Osteocyte (in vitro differentiated cells): ENCODE results near the gene NEBL. TPM values are rescaled to one million over a fixed set of nuclear protein-coding genes. Genes with fewer than 3 reads are reported as not detected.

Experiments used
- DNase-seq: peaks from one replicate; pipeline ENCODE4 v3.0.0; 2021; ENCODE audit warnings: mixed read lengths; ENCODE audit not compliant: unreplicated experiment; ENCODE audit errors: extremely low spot score
- H3K27ac Mint-ChIP-seq: one replicate; pipeline ENCODE4 v1.8.0; 2021; ENCODE audit warnings: mild to moderate bottlenecking, mixed read lengths; ENCODE audit not compliant: unreplicated experiment
- H3K27me3 Mint-ChIP-seq: one replicate; pipeline ENCODE4 v1.8.0; 2021; ENCODE audit warnings: mixed read lengths; ENCODE audit not compliant: unreplicated experiment
- H3K36me3 Mint-ChIP-seq: one replicate; pipeline ENCODE4 v1.8.0; 2021; ENCODE audit warnings: mixed read lengths; ENCODE audit not compliant: unreplicated experiment
- H3K4me1 Mint-ChIP-seq: one replicate; pipeline ENCODE4 v1.8.0; 2021; ENCODE audit warnings: mixed read lengths; ENCODE audit not compliant: unreplicated experiment
- H3K4me3 Mint-ChIP-seq: one replicate; pipeline ENCODE4 v1.8.0; 2021; ENCODE audit warnings: mild to moderate bottlenecking, moderate library complexity, mixed read lengths; ENCODE audit not compliant: unreplicated experiment
- H3K9me3 Mint-ChIP-seq: one replicate; pipeline ENCODE4 v1.8.0; 2021; ENCODE audit warnings: mixed read lengths; ENCODE audit not compliant: unreplicated experiment
- CTCF ChIP-seq: fragments of 200-600 bp; sonication (generic); IDR thresholded peaks from 2 replicates; pipeline ENCODE4 v1.5.0; 2021; ENCODE audit warnings: antibody characterized with exemption, mild to moderate bottlenecking, moderate library complexity
- total RNA-seq: library from RNA; stranded (reverse); gene quantifications from 2 replicates; pipeline ENCODE4 v1.2.1, GENCODE V29; 2021

The NEBL gene
- total RNA-seq, 1 donor from 2014 or later: 0.30 TPM

- Mint-ChIP-seq H3K9me3 (peaks cover 6% of the 10 kb centered on the region), H3K27me3 (peaks cover 29% of the 10 kb centered on the region), H3K27ac (no peak overlapping the region), H3K36me3 (no peaks in the 10 kb centered on the region), H3K4me1 (peaks cover 5% of the 10 kb centered on the region), H3K4me3 (no peak overlapping the region)
- TF ChIP-seq CTCF: no peak
- no peak for DNase-seq
Observed at GRCh38 chr10:20841419-20841818, 55.7 kb downstream of the NEBL start.

- TF ChIP-seq CTCF: no peak
- DNase-seq: no peak
- Mint-ChIP-seq H3K9me3 (peaks cover 6% of the 10 kb centered on the region), H3K4me1 (peaks cover 4% of the 10 kb centered on the region), H3K4me3 (no peak overlapping the region), H3K27me3 (peaks cover 20% of the 10 kb centered on the region), H3K36me3 (no peaks in the 10 kb centered on the region), H3K27ac (no peak overlapping the region)
Observed at GRCh38 chr10:20839910-20840309, 57.2 kb downstream of the NEBL start.

- peaks cover 6% of the 10 kb centered on the region for H3K9me3 Mint-ChIP-seq
- DNase-seq: no peak
- H3K4me1 Mint-ChIP-seq: no peaks in the 10 kb centered on the region
- TF ChIP-seq CTCF: no peak
- H3K27me3 Mint-ChIP-seq: peaks cover 17% of the 10 kb centered on the region
- H3K36me3 Mint-ChIP-seq: no peaks in the 10 kb centered on the region
- no peak overlapping the region for H3K4me3 Mint-ChIP-seq
- no peak overlapping the region for H3K27ac Mint-ChIP-seq
Observed at GRCh38 chr10:20839141-20839540, 58.0 kb downstream of the NEBL start.

GRCh38 chr10:20836401-20836800 is 60.7 kb downstream of the NEBL start:
- Mint-ChIP-seq H3K27me3 (peaks cover under 1% of the 10 kb centered on the region), H3K4me3 (no peak overlapping the region), H3K9me3 (peaks cover 6% of the 10 kb centered on the region), H3K27ac (no peak overlapping the region), H3K36me3 (no peaks in the 10 kb centered on the region), H3K4me1 (no peaks in the 10 kb centered on the region)
- no peak for TF ChIP-seq CTCF
- DNase-seq: no peak

GRCh38 chr10:20835335-20835734 is 61.8 kb downstream of the NEBL start:
- no peak overlapping the region for H3K4me3 Mint-ChIP-seq
- no peaks in the 10 kb centered on the region for H3K36me3 Mint-ChIP-seq
- DNase-seq: no peak
- H3K4me1 Mint-ChIP-seq: no peaks in the 10 kb centered on the region
- no peak for TF ChIP-seq CTCF
- no peaks in the 10 kb centered on the region for H3K27me3 Mint-ChIP-seq
- no peak overlapping the region for H3K27ac Mint-ChIP-seq
- peaks cover 6% of the 10 kb centered on the region for H3K9me3 Mint-ChIP-seq
